Nephron (organoid): ENCODE data around the gene LNPEP.
A peak's percentile ranks its signal among the peaks of the same experiment; 100 is the strongest.

ENCODE experiments used
- H3K27ac Mint-ChIP-seq, 3 experiments: 2 replicates each; pipeline ENCODE4 v1.8.0; 2020; ENCODE audit warnings: mixed read lengths in 3 of 3, mild to moderate bottlenecking in 2 of 3, moderate library complexity in 1 of 3
- H3K27me3 Mint-ChIP-seq: 2 replicates; pipeline ENCODE4 v1.8.0; 2021; ENCODE audit warnings: low read depth, mild to moderate bottlenecking, moderate library complexity, mixed read lengths
- H3K36me3 Mint-ChIP-seq: 2 replicates; pipeline ENCODE4 v1.8.0; 2020; ENCODE audit warnings: low read depth, mixed read lengths
- H3K4me1 Mint-ChIP-seq: 2 replicates; pipeline ENCODE4 v1.8.0; 2020; ENCODE audit warnings: mixed read lengths
- H3K4me3 Mint-ChIP-seq, 3 experiments: 2 replicates each; pipeline ENCODE4 v1.8.0; 2020; ENCODE audit warnings: mild to moderate bottlenecking in 3 of 3, mixed read lengths in 3 of 3, moderate library complexity in 2 of 3
- H3K9me3 Mint-ChIP-seq: 2 replicates; pipeline ENCODE4 v1.8.0; 2020; ENCODE audit warnings: mixed read lengths
- CTCF ChIP-seq, 3 experiments: fragments of 200-600 bp; sonication (generic); IDR thresholded peaks; one replicate each; pipeline ENCODE4 v1.5.0; 2021; ENCODE audit warnings: antibody characterized with exemption in 3 of 3; ENCODE audit not compliant: unreplicated experiment in 3 of 3

Gene LNPEP

GRCh38 chr5:97073420-97073819 lies 137.5 kb downstream of the LNPEP start:
- peaks cover 31% of the 10 kb centered on the region for H3K4me1 Mint-ChIP-seq
- H3K36me3 Mint-ChIP-seq = no peaks in the 10 kb centered on the region
- TF ChIP-seq CTCF (IDR thresholded peaks at IDR 0.05; ENCODE audit: unreplicated experiment in 3 of 3) = no peak
- no peak overlapping the region for H3K27ac Mint-ChIP-seq
- H3K27me3 Mint-ChIP-seq = no peaks in the 10 kb centered on the region
- no peak overlapping the region for H3K4me3 Mint-ChIP-seq
- H3K9me3 Mint-ChIP-seq = no peaks in the 10 kb centered on the region

DNA sequence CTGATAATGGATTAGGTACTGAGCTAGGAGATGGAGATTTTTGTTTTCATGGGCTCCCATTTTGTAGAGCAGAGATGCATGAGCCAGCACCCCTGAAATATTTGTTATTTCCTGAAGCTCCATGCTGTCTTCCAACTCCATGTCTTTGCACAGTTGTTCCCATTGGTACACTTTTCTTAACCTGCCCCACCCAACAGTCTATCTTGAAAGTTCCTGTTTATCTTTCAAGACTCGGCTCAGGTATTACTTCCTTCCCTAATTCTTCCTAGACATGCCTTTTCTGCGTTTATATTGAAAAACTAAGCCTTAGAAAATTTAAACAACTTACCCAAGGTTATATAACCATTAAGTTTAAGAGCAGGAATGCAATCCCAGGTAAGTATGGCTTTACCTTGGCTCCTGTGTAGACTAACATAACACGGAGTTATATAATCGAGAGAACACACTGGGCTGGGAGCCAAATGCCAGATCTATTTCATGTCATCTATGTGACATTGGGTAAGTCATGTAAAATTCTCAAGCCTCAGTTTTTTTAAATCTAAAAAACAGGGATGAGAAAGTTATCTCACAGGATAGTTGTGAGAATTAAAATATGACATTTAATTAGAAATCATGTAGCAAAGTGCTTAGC lies 139.1 kb downstream of the LNPEP start:
- H3K27me3 Mint-ChIP-seq = no peaks in the 10 kb centered on the region
- H3K4me3 Mint-ChIP-seq = no peak overlapping the region
- H3K4me1 Mint-ChIP-seq = peaks cover 31% of the 10 kb centered on the region
- H3K36me3 Mint-ChIP-seq = no peaks in the 10 kb centered on the region
- H3K9me3 Mint-ChIP-seq = no peaks in the 10 kb centered on the region
- no peak for TF ChIP-seq CTCF (IDR thresholded peaks at IDR 0.05; ENCODE audit: unreplicated experiment in 3 of 3)
- peak overlapping the region in 2 of 3 experiments; percentile 20 to 40 for H3K27ac Mint-ChIP-seq

GRCh38 chr5:97075649-97076048 lies 139.8 kb downstream of the LNPEP start:
- H3K4me3 Mint-ChIP-seq = no peak overlapping the region
- peak overlapping the region; percentile 68 to 77 (median 68) for H3K27ac Mint-ChIP-seq
- H3K36me3 Mint-ChIP-seq = no peaks in the 10 kb centered on the region
- H3K27me3 Mint-ChIP-seq = no peaks in the 10 kb centered on the region
- no peak for TF ChIP-seq CTCF (IDR thresholded peaks at IDR 0.05; ENCODE audit: unreplicated experiment in 3 of 3)
- peaks cover 24% of the 10 kb centered on the region for H3K4me1 Mint-ChIP-seq
- no peaks in the 10 kb centered on the region for H3K9me3 Mint-ChIP-seq

- Mint-ChIP-seq H3K36me3 (no peaks in the 10 kb centered on the region), H3K27me3 (no peaks in the 10 kb centered on the region), H3K4me1 (peaks cover 20% of the 10 kb centered on the region), H3K9me3 (no peaks in the 10 kb centered on the region), H3K27ac (peak overlapping the region; percentile 68 to 77 (median 68)), H3K4me3 (no peak overlapping the region)
- TF ChIP-seq CTCF (IDR thresholded peaks at IDR 0.05; ENCODE audit: unreplicated experiment in 3 of 3) = no peak
Measured at GRCh38 chr5:97076098-97076497, 140.2 kb downstream of the LNPEP start.

DNA sequence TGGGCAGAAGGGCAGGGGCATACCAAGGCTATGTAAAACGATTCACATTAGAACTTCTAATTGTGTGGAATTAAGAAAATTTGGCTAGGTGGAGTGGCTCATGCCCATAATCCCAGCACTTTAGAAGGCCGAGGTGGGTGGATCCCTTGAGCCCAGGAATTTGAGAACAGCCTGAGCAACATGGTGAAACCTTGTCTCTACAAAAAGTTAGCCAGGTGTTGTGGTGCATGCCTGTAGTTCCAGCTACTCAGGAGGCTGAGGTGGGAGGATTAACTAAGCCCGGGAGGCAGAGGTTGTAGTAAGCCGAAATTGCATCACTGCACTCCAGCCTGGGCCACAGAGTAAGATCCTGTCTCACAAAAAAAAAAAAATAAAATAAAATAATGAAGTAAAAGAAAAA lies 141.4 kb downstream of the LNPEP start:
- H3K9me3 Mint-ChIP-seq = no peaks in the 10 kb centered on the region
- no peak overlapping the region for H3K4me3 Mint-ChIP-seq
- H3K4me1 Mint-ChIP-seq = peaks cover 9% of the 10 kb centered on the region
- no peaks in the 10 kb centered on the region for H3K27me3 Mint-ChIP-seq
- TF ChIP-seq CTCF (IDR thresholded peaks at IDR 0.05; ENCODE audit: unreplicated experiment in 3 of 3) = no peak
- no peaks in the 10 kb centered on the region for H3K36me3 Mint-ChIP-seq
- no peak overlapping the region for H3K27ac Mint-ChIP-seq
